ENCODE results near the gene C17orf67. TPM values are rescaled to one million over a fixed set of nuclear protein-coding genes. Genes with fewer than 3 reads are reported as not detected.

The C17orf67 gene
- total and polyA plus RNA-seq, 9 donors: 1.5 to 6.0 (median 3.2) TPM

GRCh38 chr17:56834380-56835263, 902 bp upstream of the C17orf67 start:
- DNase-seq: peak in 3 of 5 donors; percentile 41 to 66 (median 45)
- H3K4me1 ChIP-seq (ENCODE audit: insufficient read depth): peaks cover 10% of the 10 kb centered on the region
- WGBS, 3 donors: 4 to 7% (median 6%) methylated on average over 74 to 81 of the region's 81 CpGs

GRCh38 chr17:56833057-56833808, 487 bp downstream of the C17orf67 start:
- Histone ChIP-seq H3K4me3 (peak overlapping the region; percentile 77), H3K27ac (peak overlapping the region; percentile 90 to 92), H3K36me3 (no peaks in the 10 kb centered on the region), H3K9me3 (no peaks in the 10 kb centered on the region), H3K27me3 (no peaks in the 10 kb centered on the region), H3K4me1 (ENCODE audit: insufficient read depth) (peaks cover 10% of the 10 kb centered on the region)
- 0 to 1% (median 1%) methylated on average over 48 to 90 of the region's 95 CpGs for WGBS, 3 donors
- DNase-seq: peak; percentile 43 to 72 (median 66)
- no peak for TF ChIP-seq EP300 (IDR thresholded peaks at IDR 0.05)
- peak in 1 of 3 donors; percentile 20 for TF ChIP-seq CTCF (IDR thresholded peaks at IDR 0.05)
- TF ChIP-seq POLR2A (IDR thresholded peaks at IDR 0.05): no peak
- intact Hi-C loops (cut with DNase I): loop anchor here in 1 of 4 donors (5.0 kb wide), 1 partner anchor 79 kb away; the partner anchor contains the start of gene TRIM25

More at GRCh38 chr17:56834380-56835263, 902 bp upstream of the C17orf67 start:
- peak overlapping the region; percentile 77 for H3K4me3 ChIP-seq
- H3K36me3 ChIP-seq: no peaks in the 10 kb centered on the region
- no peaks in the 10 kb centered on the region for H3K9me3 ChIP-seq
- H3K27ac ChIP-seq: peak overlapping the region; percentile 47 to 92
- H3K27me3 ChIP-seq: no peaks in the 10 kb centered on the region
- no peak for TF ChIP-seq CTCF (IDR thresholded peaks at IDR 0.05)
- no peak for TF ChIP-seq POLR2A (IDR thresholded peaks at IDR 0.05)
- TF ChIP-seq EP300 (IDR thresholded peaks at IDR 0.05): no peak
- intact Hi-C loops (cut with DNase I): loop anchor here in 1 of 4 donors (5.0 kb wide), 1 partner anchor 78 kb away; the partner anchor contains the start of gene TRIM25

GRCh38 chr17:56832446-56832845, 1.3 kb downstream of the C17orf67 start:
- H3K27ac ChIP-seq: no peak overlapping the region
- DNase-seq: no peak
- no peak for TF ChIP-seq CTCF (IDR thresholded peaks at IDR 0.05)
- TF ChIP-seq POLR2A (IDR thresholded peaks at IDR 0.05): no peak
- TF ChIP-seq EP300 (IDR thresholded peaks at IDR 0.05): no peak
- no peak overlapping the region for H3K4me3 ChIP-seq
- WGBS, 3 donors: 74 to 75% (median 74%) methylated on average over 4 of the region's 4 CpGs
- H3K9me3 ChIP-seq: no peaks in the 10 kb centered on the region
- H3K36me3 ChIP-seq: no peaks in the 10 kb centered on the region
- intact Hi-C loops (cut with DNase I): loop anchor here in 1 of 4 donors (5.0 kb wide), 1 partner anchor 80 kb away; the partner anchor contains the start of gene TRIM25
- no peaks in the 10 kb centered on the region for H3K27me3 ChIP-seq
- peaks cover 10% of the 10 kb centered on the region for H3K4me1 ChIP-seq (ENCODE audit: insufficient read depth)

GRCh38 chr17:56831369-56832095, 2.2 kb downstream of the C17orf67 start:
- Histone ChIP-seq H3K4me3 (no peak overlapping the region), H3K36me3 (no peaks in the 10 kb centered on the region), H3K9me3 (no peaks in the 10 kb centered on the region), H3K27me3 (no peaks in the 10 kb centered on the region), H3K4me1 (ENCODE audit: insufficient read depth) (peaks cover 10% of the 10 kb centered on the region), H3K27ac (no peak overlapping the region)
- WGBS, 3 donors: 97% methylated on average over 16 of the region's 16 CpGs
- intact Hi-C loops (cut with DNase I): loop anchor here in 1 of 4 donors (5.0 kb wide), 1 partner anchor 81 kb away; the partner anchor contains the start of gene TRIM25
- no peak for DNase-seq
- TF ChIP-seq CTCF (IDR thresholded peaks at IDR 0.05) (no peak), POLR2A (IDR thresholded peaks at IDR 0.05) (no peak), EP300 (IDR thresholded peaks at IDR 0.05) (no peak)
